Measurements from ENCODE around the gene ARMC5.

- TF ChIP-seq EZH2phosphoT487 (IDR thresholded peaks at IDR 0.05; ENCODE audit: insufficient read depth, low read depth) (no peak), EZH2 (IDR thresholded peaks at IDR 0.05; ENCODE audit: insufficient read depth, poor library complexity, severe bottlenecking) (no peak)
These were observed 5.8 kb upstream of the ARMC5 start for GRCh38 chr16:31453255-31454204.
